ENCODE data around the gene EMILIN2. TPM values are rescaled to one million over a fixed set of nuclear protein-coding genes. Genes with fewer than 3 reads are reported as not detected.

EMILIN2 gene
- total and polyA plus RNA-seq, 9 of the 15 experiments (the other 6 are each of a cell fraction or from before 2014, with no cell fraction given), result 0.01 to 0.40 (median 0.19) TPM

DNA sequence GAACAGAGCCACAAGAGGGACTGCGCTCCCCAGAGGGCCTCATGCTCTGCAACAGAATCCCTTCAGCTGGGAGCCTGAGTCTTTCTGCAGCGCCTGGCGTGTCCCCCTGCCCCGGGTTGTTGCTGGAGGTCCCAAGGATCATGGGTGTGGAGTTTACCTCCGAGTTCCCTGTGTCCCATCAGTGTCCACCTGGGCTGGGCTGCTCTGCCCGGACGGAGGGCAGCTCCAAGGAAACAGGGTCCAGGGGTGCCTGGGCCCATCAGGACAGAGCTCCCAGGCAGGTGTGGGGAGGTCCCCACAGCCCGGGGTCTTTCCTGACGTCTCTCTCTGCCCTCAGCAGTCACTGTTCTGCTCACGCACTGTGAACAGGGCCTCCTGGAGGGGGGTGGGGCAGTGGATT lies 63.5 kb downstream of the EMILIN2 start:
- no peak overlapping the region for H3K27ac ChIP-seq (ENCODE audit: extremely low read depth, low read depth, low read length)
- H3K9me1 ChIP-seq (ENCODE audit: control insufficient read depth, insufficient read depth, low read length), result no peaks in the 10 kb centered on the region
- 0 out of 2 replicates have a peak, but pooled peaks cover 5% of the 10 kb centered on the region for H4K20me1 ChIP-seq (replicated peaks; ENCODE audit: control insufficient read depth, insufficient read depth, low read length)
- H3K4me3 ChIP-seq, result no peak overlapping the region
- H3K9ac ChIP-seq (ENCODE audit: insufficient read depth in 1 of 2, low read depth in 2 of 2, low read length in 2 of 2), result no peak overlapping the region
- intact Hi-C loops (cut with micrococcal nuclease), result no loop called here
- TF ChIP-seq, protein P1, sequence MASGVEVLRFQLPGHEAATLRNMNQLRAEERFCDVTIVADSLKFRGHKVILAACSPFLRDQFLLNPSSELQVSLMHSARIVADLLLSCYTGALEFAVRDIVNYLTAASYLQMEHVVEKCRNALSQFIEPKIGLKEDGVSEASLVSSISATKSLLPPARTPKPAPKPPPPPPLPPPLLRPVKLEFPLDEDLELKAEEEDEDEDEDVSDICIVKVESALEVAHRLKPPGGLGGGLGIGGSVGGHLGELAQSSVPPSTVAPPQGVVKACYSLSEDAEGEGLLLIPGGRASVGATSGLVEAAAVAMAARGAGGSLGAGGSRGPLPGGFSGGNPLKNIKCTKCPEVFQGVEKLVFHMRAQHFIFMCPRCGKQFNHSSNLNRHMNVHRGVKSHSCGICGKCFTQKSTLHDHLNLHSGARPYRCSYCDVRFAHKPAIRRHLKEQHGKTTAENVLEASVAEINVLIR (CRISPR knock-in tag; IDR thresholded peaks at IDR 0.05), result no peak
- TF ChIP-seq, protein P2, sequence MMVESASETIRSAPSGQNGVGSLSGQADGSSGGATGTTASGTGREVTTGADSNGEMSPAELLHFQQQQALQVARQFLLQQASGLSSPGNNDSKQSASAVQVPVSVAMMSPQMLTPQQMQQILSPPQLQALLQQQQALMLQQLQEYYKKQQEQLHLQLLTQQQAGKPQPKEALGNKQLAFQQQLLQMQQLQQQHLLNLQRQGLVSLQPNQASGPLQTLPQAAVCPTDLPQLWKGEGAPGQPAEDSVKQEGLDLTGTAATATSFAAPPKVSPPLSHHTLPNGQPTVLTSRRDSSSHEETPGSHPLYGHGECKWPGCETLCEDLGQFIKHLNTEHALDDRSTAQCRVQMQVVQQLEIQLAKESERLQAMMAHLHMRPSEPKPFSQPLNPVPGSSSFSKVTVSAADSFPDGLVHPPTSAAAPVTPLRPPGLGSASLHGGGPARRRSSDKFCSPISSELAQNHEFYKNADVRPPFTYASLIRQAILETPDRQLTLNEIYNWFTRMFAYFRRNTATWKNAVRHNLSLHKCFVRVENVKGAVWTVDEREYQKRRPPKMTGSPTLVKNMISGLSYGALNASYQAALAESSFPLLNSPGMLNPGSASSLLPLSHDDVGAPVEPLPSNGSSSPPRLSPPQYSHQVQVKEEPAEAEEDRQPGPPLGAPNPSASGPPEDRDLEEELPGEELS (CRISPR knock-in tag; IDR thresholded peaks at IDR 0.05; ENCODE audit: borderline replicate concordance), result no peak
- TF ChIP-seq, protein P3, sequence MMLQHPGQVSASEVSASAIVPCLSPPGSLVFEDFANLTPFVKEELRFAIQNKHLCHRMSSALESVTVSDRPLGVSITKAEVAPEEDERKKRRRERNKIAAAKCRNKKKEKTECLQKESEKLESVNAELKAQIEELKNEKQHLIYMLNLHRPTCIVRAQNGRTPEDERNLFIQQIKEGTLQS (IDR thresholded peaks at IDR 0.05), result no peak
- TF ChIP-seq, protein P3 (CRISPR knock-in tag; conservative IDR thresholded peaks at IDR 0.05), result no peak
- TF ChIP-seq, protein P4, sequence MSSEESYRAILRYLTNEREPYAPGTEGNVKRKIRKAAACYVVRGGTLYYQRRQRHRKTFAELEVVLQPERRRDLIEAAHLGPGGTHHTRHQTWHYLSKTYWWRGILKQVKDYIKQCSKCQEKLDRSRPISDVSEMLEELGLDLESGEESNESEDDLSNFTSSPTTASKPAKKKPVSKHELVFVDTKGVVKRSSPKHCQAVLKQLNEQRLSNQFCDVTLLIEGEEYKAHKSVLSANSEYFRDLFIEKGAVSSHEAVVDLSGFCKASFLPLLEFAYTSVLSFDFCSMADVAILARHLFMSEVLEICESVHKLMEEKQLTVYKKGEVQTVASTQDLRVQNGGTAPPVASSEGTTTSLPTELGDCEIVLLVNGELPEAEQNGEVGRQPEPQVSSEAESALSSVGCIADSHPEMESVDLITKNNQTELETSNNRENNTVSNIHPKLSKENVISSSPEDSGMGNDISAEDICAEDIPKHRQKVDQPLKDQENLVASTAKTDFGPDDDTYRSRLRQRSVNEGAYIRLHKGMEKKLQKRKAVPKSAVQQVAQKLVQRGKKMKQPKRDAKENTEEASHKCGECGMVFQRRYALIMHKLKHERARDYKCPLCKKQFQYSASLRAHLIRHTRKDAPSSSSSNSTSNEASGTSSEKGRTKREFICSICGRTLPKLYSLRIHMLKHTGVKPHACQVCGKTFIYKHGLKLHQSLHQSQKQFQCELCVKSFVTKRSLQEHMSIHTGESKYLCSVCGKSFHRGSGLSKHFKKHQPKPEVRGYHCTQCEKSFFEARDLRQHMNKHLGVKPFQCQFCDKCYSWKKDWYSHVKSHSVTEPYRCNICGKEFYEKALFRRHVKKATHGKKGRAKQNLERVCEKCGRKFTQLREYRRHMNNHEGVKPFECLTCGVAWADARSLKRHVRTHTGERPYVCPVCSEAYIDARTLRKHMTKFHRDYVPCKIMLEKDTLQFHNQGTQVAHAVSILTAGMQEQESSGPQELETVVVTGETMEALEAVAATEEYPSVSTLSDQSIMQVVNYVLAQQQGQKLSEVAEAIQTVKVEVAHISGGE (CRISPR knock-in tag; IDR thresholded peaks at IDR 0.05), result no peak
- TF ChIP-seq GTF2F1 (IDR thresholded peaks at IDR 0.05; ENCODE audit: low read depth, low read length) (no peak), CBFB (CRISPR knock-in tag; IDR thresholded peaks at IDR 0.05) (no peak), ZNF695 (CRISPR knock-in tag; IDR thresholded peaks at IDR 0.05) (no peak), PHF21A (IDR thresholded peaks at IDR 0.05; ENCODE audit: borderline replicate concordance, low read depth) (no peak), ZNF41 (CRISPR knock-in tag; conservative IDR thresholded peaks at IDR 0.05) (no peak), SMAD3 (CRISPR knock-in tag; conservative IDR thresholded peaks at IDR 0.05) (no peak)
- TF ChIP-seq, protein P5, sequence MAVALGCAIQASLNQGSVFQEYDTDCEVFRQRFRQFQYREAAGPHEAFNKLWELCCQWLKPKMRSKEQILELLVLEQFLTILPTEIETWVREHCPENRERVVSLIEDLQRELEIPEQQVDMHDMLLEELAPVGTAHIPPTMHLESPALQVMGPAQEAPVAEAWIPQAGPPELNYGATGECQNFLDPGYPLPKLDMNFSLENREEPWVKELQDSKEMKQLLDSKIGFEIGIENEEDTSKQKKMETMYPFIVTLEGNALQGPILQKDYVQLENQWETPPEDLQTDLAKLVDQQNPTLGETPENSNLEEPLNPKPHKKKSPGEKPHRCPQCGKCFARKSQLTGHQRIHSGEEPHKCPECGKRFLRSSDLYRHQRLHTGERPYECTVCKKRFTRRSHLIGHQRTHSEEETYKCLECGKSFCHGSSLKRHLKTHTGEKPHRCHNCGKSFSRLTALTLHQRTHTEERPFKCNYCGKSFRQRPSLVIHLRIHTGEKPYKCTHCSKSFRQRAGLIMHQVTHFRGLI (CRISPR knock-in tag; IDR thresholded peaks at IDR 0.05), result no peak
- no peak overlapping the region for H2AFZ ChIP-seq (ENCODE audit: low read depth, low read length)
- peaks cover 4 to 30% of the 10 kb centered on the region in 2 experiments; a peak in 4 of 5 replicates for H3K4me1 ChIP-seq (replicated peaks in 1 of 2; ENCODE audit: control insufficient read depth in 2 of 2, insufficient read depth in 2 of 2, low read length in 2 of 2)
- no TSS peak for BruUV-seq (replicated peaks)
- ChIA-PET CTCF (ENCODE audit: low intra/inter-chr PET ratio) (no interaction called here), POLR2A (interaction anchor here (0.6 to 3.7 kb wide), 5 partner anchors 10 to 338 kb away, joined by 3 to 15 read pairs (median 3); no protein-coding TSS in a partner anchor)
- no peak for DNase-seq (ENCODE audit: extremely low read depth in 1 of 4, low spot score in 3 of 4)
- 48% methylated on average over 10 of the region's 10 CpGs for WGBS (ENCODE audit: insufficient coverage, low coverage, missing lambda C conversion rate)
- no peak overlapping the region for H3K4me2 ChIP-seq (ENCODE audit: insufficient read depth, low read length)
- no peak for ATAC-seq
- FAIRE-seq, result no peak
- no peaks in the 10 kb centered on the region for H3K9me3 ChIP-seq (replicated peaks; ENCODE audit: control insufficient read depth, insufficient read depth, low read depth, low read length)
- H3K79me2 ChIP-seq (ENCODE audit: control insufficient read depth, insufficient read depth, low read length), result no peaks in the 10 kb centered on the region
- H3K36me3 ChIP-seq (ENCODE audit: control insufficient read depth, insufficient read depth, low read length), result no peaks in the 10 kb centered on the region; the same call in 2 of the 3 replicates
- in situ Hi-C loops (cut with MboI), result no loop called here
- peaks cover 2 to 18% of the 10 kb centered on the region in 2 experiments; a peak in 3 of 5 replicates for H3K27me3 ChIP-seq (ENCODE audit: control insufficient read depth in 2 of 2, insufficient read depth in 2 of 2, low read length in 2 of 2)
